Nucleus accumbens (tissue), 56 donors: ENCODE results near the gene C22orf39.
A peak's percentile ranks its signal among the peaks of the same experiment; 100 is the strongest.
"Not testable (repeated sequence)": the region's sequence is repeated elsewhere in the genome, so short reads cannot be mapped to it uniquely, and the experiment has no call there.

Experiments used
- DNase-seq, 56 donors: peaks; one replicate each; lab custom pipeline; 2025; lab: John Stamatoyannopoulos, UW

C22orf39 gene

DNA sequence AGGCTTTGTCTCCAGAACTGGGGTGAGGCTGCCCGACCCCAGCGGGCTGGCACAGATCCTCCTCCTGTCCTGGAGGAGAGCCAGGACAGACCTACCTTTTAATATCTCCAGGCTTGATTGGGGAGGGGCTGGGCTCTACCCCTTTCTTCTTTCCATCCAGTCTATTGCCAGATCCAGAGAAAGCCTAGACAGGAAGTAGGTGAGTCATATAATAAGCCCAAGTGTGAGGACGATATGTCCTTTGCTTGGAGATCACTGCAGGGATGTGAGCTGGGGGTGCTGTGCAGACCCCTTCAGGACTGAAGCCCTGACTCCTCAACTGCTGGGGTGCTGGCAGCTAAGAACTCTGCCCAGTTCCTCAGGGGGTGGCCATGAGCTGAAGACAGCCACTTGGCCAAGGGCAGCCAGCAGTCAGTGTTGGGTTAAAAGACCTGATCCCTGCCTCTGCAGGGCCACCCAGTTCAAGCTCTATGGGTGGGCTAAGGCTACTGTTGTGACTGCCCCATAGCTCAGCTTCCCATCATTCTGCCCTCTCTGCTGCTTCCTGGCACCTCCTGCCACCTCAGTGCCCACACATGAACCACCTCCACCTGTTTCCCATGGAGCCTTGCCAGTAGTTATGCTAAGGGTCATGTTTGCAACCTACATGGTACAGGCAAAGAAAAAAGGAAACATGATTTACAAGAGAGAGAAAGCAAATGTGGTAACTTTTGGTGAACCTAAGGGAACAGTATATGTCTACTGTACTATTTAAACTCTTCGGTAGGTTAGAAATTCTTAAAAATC lies 8.3 kb upstream of the C22orf39 start:
- no peak for DNase-seq

DNA sequence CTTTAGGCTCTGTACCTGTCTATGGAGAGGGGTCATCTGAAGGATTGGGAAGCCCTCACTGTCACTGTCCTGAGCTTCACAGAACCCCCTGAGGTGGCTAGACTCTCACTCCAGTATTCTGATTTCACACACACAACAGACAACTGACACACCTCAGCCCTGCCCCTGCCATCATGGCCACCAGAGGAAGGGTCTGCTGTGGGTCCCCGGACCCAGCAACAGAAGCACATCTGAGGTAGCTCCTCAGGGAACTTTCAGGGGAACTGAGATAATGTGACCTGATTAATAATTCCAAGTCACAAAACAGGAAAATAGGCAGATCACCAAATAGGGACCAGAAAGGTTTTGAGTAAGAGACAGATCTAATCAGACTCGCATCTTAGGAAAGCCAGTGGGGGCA lies 7.5 kb upstream of the C22orf39 start:
- no peak for DNase-seq

DNA sequence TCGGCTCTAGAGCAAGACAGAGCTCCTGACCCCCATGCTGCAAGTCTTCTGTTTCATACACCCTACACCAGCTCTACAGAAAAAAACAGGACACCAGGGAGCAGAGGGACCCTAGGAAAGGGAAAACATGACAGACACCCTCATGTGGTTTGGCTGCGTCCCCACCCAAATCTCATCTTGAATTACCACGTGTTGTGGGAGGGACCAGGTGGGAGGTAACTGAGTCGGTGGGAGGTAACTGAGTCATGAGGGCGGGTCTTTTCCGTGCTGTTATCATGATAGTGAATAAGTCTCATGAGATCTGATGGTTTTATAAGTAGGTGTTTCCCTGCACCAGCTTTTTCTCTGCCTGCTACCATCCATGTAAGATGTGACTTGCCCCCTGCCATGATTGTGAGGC lies 6.6 kb upstream of the C22orf39 start:
- no peak for DNase-seq

GRCh38 chr22:19453718-19454117 lies 6.2 kb upstream of the C22orf39 start:
- no peak for DNase-seq

GRCh38 chr22:19451570-19451969 lies 4.1 kb upstream of the C22orf39 start:
- DNase-seq, result no peak

- DNase-seq, result no peak
Observed at GRCh38 chr22:19450363-19451175, 3.1 kb upstream of the C22orf39 start.

DNA sequence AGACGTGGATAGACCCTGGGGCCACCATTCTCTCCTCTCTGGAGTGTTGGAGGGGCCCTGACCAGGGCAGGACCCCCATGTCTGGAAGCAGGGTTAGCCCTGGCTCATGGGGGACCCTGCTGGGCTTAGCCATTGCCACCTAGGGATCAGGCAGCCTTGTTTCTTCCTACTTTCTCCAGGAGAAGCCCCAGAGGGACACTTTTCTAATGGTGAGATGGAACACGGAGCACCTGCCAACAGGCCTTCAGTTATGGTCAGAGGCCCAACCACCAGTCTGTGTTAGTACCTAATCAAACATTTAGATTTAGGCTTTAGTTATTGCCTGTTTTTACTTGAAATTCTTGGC lies 1.9 kb upstream of the C22orf39 start:
- DNase-seq, result no peak

- no peak for DNase-seq
Observed at GRCh38 chr22:19448739-19449421, 1.4 kb upstream of the C22orf39 start.

DNA sequence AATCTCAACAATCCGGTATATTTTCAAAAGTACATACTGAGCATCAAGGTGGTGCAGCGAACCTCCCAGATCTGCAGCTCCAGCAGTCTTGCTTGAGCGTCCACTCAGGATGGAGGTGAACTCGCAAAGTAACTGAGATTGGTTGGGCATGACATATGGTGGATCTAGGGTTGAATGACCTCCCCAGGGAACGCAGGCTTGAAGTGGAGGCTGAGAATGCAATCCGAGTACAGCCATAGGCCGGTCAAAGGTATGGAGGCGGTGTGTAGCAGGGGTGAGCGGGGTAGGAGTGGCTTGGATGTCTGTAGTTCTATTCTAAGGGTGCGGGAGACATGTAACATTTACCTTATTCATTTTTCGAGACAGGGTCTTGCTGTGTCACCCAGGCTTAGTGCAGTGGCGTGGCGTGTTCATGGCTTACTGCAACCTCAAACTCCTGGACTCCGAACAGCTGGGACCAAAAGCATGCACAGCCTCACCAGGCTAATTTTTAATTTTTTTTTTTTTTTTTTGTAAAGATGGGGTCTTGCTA lies 631 bp upstream of the C22orf39 start:
- DNase-seq, result peak in 5 of 56 donors; percentile 24 to 64 (median 48)

DNA sequence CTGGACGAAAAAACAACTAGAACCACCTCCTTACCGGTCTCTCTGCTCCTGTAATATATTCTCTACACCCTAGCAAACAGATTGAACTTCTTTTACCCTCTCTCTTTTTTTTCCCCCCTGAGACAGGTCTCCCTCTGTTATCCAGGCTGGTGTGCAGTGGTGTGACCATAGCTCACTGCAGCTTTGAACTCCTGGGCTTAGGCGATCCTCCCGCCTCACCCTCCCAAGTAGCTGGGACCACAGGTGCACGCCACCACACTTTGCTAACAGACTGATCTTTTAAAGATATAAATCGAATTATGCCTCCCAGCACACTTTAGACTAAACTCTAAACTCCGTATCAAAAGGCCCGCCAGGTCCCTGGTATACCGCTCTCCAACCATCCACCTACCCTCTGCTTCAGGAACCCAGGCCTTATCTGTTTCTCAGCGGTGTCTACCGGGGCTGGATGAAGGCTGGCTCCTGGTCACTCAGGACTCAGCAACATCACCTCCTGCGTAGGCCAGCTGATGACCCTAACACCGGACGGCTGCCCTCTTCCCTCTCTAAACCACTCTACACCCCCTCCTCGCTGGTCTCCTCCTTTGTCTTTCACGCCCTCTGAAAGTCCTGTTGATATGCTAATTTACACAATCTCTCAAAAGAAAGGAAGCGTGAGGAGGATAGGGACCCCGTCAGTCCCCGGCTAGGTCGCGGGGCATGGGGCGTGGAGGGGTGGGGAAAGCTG lies 745 bp downstream of the C22orf39 start:
- peak in 1 of 56 donors; percentile 27 for DNase-seq

DNA sequence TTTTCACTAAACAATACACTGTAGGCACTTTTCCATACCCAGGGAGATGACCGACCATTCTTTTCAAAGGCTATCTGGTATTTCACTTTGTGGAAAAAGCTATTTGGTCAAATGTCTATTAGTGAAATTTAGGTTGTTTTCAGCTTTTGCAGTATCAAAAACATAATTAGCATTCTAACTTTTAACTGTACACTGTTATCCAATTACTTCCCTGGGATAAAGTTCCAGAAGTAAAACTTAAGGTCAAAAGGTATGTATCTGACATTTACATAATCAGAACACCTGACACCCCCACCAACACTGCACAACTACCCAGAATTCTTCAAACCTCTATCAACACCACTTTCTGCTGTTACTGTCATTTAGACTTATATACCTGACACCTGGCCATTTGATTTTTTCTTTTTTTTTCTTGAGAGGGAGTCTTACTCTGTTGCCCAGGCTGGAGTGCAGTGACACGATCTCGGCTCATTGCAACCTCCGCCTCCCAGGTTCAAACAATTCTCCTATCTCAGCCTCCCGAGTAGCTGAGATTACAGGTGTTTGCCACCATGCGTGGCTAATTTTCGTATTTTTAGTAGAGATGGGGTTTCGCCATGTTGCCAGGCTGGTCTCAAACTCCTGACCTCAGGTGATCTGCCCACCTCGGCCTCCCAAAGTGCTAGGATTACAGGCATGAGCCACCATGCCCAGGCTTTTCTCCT lies 2.1 kb downstream of the C22orf39 start:
- not testable (repeated sequence) for DNase-seq

DNA sequence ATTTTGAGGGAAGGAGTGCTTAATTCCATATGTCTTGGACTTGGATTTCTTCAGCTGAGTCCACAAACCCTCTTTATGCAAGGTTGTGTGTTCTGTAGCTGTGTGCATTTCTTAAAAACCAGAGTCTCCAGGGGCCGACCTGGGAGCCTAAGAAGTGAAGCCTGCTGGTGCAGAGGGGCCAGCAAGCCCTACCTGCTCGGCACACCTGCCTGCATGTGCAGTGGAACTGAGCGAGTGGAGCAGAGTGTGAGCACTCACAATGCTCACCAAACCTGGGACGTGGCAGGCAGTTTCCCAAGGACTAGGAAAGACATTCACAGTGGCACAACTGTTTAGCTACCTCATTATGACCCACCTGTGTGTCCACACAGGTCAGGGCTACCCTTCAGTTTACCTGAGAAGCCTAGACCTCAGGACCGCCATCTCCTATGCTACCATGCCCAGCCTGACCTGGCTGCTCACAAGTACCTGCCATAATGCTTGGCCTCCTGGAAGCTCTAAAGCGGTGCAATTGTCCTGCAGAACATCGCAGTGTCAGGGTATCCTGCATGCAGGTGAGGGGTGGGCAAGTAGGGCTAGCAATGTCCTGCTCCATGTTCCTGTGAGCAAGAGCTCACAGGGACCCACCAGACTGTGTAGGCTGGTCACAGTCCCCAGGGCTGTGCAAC lies 3.8 kb downstream of the C22orf39 start:
- no peak for DNase-seq

- no peak for DNase-seq
Observed at GRCh38 chr22:19442166-19442565, 5.3 kb downstream of the C22orf39 start.

DNA sequence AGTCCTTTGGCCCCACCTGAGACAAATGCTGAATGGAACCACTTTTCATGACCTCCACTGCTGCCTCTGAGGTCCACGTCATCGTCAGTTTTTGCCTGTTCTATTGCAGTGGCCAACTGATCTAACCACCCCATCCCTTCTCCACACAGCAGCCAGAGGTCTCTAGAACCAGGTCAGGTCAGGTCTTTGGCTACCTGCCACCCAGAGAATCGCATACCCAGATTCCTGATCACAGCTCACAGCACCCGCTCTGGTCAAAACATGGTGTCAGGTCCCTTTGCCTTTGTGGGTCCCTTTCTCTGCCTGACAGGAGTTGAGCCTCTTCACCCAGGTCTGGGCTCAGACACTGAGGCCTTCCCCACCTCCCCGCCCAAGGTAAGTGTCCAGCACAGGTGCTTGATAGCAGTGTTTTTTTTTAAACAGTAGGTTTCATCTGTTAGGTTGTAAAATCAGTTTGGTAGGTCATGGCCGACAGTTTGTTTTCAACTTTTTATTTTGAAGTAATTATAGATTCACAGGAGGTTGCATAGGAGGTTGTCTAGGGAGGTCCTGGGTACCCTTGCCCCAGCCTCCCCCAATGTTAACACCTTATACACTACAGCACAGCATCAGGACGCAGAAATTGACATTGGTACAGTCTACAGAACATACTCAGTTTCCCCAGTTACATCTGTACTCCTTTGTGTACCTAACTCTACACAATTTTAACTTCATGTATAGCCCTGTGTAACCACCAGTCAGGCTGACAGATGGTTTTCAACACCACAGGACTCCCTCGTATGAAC lies 6.9 kb downstream of the C22orf39 start:
- DNase-seq, result no peak

DNA sequence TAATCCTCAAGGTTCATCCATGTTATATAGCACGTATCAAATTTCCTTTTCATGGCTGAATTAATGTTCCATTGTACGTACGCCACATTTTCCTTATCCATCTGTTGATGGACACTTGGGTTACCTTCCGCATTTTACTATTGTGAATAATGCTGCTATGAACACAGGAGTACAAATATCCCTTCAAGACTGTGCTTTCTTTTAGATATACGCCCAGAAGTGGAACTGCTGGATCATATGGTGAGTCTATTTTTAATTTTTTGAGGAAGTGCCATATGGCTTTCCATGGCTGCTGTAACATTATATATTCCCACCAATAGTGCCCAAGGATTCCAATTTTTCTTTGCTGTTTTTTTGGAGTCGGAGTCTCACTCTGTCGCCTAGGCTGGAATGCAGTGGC lies 9.2 kb downstream of the C22orf39 start:
- no peak for DNase-seq

- DNase-seq, result not testable (repeated sequence)
Observed at GRCh38 chr22:19436444-19437161, 10.9 kb downstream of the C22orf39 start.

GRCh38 chr22:19434829-19435580 lies 12.5 kb downstream of the C22orf39 start:
- DNase-seq, result no peak
